Tibial nerve (tissue), 4 donors: Measurements from ENCODE around the gene ZNF407.

Experiments used
- CTCF ChIP-seq, 5 experiments: fragments of 200-600 bp in 3 of 5; fragments of 450-650 bp in 2 of 5; sonication (generic) in 3 of 5; IDR thresholded peaks; one replicate each; pipeline ENCODE4 v1.5.1; 2016 to 2019; ENCODE audit warnings: antibody characterized with exemption in 5 of 5, mild to moderate bottlenecking in 3 of 5, moderate library complexity in 2 of 5
- EP300 ChIP-seq, 2 donors: sonication (generic); formaldehyde crosslinking; IDR thresholded peaks; one replicate each; pipeline ENCODE4 v1.6.1; 2017; ENCODE audit warnings: antibody characterized with exemption in 2 of 2, mild to moderate bottlenecking in 1 of 2
- POLR2A ChIP-seq, 2 donors: fragments of 450-650 bp; IDR thresholded peaks; one replicate each; pipeline ENCODE4 v1.6.1; 2017; ENCODE audit warnings: antibody characterized with exemption in 2 of 2, mild to moderate bottlenecking in 2 of 2, moderate library complexity in 2 of 2

- TF ChIP-seq CTCF (IDR thresholded peaks at IDR 0.05) (no peak), POLR2A (IDR thresholded peaks at IDR 0.05) (no peak), EP300 (IDR thresholded peaks at IDR 0.05) (no peak)
Observed at GRCh38 chr18:74637070-74637469, 39.4 kb downstream of the ZNF407 start.
